ENCODE measurements around the gene CFAP77.

DNA sequence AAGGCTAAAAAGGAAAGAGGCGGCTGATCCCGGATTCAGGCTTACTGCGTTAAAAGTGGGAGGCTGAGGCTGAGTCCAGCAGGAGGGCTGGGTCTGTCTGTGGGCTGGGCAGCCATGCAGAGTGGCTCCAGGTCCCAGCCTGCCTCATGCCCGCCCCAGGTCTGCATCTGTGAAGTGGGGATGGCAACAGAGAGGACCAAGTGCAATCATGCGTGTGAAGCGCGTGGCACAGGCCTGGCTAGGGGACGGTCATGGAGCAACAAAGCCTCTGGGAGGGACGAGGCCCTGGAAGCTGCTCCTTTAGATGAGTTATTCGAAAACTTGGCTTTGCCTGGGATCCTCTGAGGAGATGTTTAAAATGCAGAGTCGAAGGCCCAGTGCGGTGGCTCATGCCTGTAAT lies 142.0 kb downstream of the CFAP77 start:
- TF ChIP-seq, protein P1, sequence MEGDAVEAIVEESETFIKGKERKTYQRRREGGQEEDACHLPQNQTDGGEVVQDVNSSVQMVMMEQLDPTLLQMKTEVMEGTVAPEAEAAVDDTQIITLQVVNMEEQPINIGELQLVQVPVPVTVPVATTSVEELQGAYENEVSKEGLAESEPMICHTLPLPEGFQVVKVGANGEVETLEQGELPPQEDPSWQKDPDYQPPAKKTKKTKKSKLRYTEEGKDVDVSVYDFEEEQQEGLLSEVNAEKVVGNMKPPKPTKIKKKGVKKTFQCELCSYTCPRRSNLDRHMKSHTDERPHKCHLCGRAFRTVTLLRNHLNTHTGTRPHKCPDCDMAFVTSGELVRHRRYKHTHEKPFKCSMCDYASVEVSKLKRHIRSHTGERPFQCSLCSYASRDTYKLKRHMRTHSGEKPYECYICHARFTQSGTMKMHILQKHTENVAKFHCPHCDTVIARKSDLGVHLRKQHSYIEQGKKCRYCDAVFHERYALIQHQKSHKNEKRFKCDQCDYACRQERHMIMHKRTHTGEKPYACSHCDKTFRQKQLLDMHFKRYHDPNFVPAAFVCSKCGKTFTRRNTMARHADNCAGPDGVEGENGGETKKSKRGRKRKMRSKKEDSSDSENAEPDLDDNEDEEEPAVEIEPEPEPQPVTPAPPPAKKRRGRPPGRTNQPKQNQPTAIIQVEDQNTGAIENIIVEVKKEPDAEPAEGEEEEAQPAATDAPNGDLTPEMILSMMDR (IDR thresholded peaks at IDR 0.05; ENCODE audit: insufficient read depth, low read depth, low read length) = no peak
- TF ChIP-seq EZH2 (IDR thresholded peaks at IDR 0.05; ENCODE audit: insufficient read depth, low read length) = no peak
